ENCODE results near the gene MCRIP2. TPM values are rescaled to one million over a fixed set of nuclear protein-coding genes. Genes with fewer than 3 reads are reported as not detected.
"Not testable (repeated sequence)": the region's sequence is repeated elsewhere in the genome, so short reads cannot be mapped to it uniquely, and the experiment has no call there.

Gene MCRIP2
- total RNA-seq, 1 experiment from 2014 or later = 65.4 TPM

GRCh38 chr16:687499-687898, 45.9 kb downstream of the MCRIP2 start:
- no peak for DNase-seq (ENCODE audit: low spot score)
- in situ Hi-C loops (cut with HindIII; ENCODE audit: low sequenced_read_pairs) = no loop called here

DNA sequence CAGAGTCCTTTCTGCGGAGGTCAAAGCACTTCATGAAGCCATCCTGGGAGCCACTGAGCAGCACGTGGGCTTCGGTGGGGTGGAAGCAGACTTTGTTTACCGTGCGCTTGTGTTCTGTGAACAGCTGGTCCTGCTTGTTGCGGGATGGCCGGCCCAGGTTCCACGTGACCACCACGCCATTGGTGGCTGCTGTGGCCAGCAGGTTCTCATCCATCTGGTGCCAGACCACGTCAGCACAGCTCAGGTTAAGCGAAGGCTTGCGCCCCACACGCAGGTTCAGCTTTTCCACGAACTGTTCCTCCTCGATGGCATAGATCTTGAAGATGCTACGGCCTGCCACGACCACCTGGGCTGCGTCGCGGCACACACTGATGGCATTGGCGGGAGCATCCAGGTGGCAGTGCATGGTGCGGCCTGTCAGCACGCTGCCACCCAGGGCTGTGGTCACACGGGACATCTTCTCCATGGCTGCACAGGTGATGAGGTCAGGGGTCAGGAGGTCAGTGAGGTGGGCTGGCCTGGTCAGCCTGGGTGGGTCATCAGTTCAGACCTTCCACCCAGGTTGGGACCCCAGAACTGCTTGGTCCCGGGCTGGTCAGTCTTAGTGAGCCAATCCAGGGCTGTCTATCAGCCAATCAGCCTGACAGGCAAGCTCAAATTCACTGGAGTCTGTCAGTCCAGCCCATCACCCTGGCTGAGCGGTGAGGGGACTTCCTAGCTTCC, 47.7 kb downstream of the MCRIP2 start:
- in situ Hi-C loops (cut with HindIII; ENCODE audit: low sequenced_read_pairs) = no loop called here
- DNase-seq (ENCODE audit: low spot score) = no peak

DNA sequence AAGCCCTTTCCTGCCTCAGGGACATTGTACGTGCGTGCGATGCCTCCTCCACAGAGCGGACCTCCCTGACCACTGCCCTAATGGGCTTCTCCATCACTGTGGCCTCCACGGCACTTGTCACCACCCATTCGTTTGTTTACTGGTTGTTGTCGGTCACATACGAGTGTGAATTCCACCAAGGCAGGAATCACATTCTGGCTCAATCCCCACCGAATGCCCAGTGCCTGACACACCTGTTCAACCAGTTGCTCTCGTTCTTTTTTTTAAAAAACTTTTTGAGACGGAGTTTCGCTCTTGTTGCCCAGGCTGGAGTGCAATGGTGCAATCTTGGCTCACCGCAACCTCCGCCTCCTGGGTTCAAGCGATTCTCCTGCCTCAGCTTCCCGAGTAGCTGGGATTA, 49.6 kb downstream of the MCRIP2 start:
- DNase-seq (ENCODE audit: low spot score); in situ Hi-C loops (cut with HindIII; ENCODE audit: low sequenced_read_pairs): not testable (repeated sequence)

GRCh38 chr16:692356-693108, 50.9 kb downstream of the MCRIP2 start:
- no peak for DNase-seq (ENCODE audit: low spot score)
- in situ Hi-C loops (cut with HindIII; ENCODE audit: low sequenced_read_pairs) = no loop called here

DNA sequence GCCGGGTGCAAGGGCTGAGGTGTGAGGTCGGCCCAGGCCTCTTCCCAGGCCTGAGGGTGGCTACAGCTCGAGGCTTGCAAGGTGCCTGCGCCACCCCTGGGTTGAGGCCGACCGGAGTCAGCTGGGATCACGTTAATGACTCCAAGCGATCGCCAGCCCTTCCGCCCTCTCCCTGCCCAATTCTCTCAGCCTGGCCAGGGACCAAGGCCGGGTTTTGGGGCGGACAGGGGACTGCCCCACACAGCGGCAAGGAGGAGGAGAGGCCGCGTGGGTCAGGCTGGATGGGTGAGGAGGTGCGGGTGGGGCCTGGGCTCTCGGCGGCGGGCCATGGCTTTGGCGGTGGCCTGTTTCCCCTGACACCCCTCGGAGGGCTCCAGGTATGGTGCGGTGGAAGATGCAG, 51.7 kb downstream of the MCRIP2 start:
- no peak for DNase-seq (ENCODE audit: low spot score)
- in situ Hi-C loops (cut with HindIII; ENCODE audit: low sequenced_read_pairs) = no loop called here

- DNase-seq (ENCODE audit: low spot score) = no peak
- in situ Hi-C loops (cut with HindIII; ENCODE audit: low sequenced_read_pairs) = no loop called here
Observed at GRCh38 chr16:693766-694165, 52.1 kb downstream of the MCRIP2 start.

DNA sequence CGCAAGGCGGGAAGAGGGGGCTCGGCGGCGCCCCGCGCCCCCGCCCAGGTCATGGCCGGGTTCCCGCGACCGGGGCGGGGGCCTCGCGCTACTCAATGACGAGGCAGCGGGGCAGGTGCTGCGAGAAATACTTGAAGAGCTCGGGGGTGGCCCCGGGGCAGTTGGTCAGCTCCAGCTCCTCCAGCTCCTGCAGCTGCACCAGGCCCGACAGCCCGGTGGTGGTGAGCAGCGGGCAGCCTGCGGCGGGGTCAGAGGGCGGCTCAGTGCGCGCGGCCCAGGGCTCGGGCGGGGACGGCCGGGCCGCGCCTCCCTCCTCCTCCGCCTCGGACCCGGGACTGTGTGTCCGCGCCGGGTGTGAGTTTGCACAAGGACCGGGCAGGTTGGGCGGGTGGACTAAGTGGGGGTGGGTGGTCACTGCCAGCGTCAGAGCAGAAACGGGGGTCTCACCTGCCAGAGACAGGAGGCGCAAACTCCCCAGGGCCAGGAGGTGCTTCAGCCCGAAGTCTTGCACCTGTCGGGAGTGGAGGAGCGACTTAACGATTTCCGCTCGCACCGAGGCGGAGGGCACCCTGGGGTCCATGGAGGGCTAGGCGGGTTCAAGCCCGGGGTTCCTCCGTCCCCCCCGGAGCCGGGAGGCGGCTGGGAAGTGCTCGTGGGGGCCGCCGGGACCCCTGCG, 52.7 kb downstream of the MCRIP2 start:
- in situ Hi-C loops (cut with HindIII; ENCODE audit: low sequenced_read_pairs) = no loop called here
- DNase-seq (ENCODE audit: low spot score) = no peak

GRCh38 chr16:694863-695354, 53.3 kb downstream of the MCRIP2 start:
- in situ Hi-C loops (cut with HindIII; ENCODE audit: low sequenced_read_pairs) = no loop called here
- no peak for DNase-seq (ENCODE audit: low spot score)

DNA sequence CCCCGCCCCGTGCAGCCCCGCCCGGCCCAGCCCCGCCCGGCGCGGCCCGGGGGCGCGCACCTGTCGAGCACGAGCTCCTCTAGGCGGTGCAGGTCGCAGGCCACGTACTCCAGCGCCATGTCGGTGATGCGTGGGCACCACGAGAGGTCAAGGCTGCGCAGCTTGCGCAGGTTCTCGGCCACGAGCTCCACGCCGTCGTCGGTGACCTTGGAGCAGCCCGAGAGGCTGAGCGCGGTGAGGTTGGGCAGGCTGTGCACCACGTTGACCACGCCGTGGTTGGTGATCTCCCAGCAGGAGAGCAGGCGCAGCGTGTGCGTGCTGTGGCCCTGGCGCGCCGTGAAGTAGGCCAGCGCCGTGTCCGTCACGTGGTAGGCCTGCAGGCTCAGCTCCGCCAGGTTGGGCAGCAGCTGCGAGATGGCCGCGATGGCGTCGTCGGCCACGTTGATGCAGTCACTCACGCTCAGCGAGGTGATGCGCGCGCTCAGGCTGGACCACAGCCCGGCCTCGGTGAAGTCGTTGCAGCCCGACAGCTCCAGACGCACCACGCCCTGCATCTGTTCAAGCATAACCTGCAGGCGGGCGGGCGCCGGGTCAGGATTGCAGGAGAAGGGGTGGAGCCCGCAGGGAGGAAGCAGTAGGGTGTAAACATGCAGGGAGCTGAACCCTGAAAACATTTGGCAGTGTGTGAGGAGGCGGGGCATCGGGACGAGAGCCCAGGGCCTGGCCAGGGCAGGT, 53.9 kb downstream of the MCRIP2 start:
- peak; percentile 71 for DNase-seq (ENCODE audit: low spot score)
- in situ Hi-C loops (cut with HindIII; ENCODE audit: low sequenced_read_pairs) = no loop called here

Other genes starting within 250 kb of the MCRIP2 start
- 312 and 362 TPM in 2 replicates for gene NME4, start 244.6 kb upstream of the MCRIP2 start, total RNA-seq (2014; rRNA removed; shearing (Covaris generic))
- 13.0 and 13.7 TPM in 2 replicates for gene DECR2, start 239.9 kb upstream of the MCRIP2 start, total RNA-seq (2014; rRNA removed; shearing (Covaris generic))
- gene RAB11FIP3, start 216.2 kb upstream of the MCRIP2 start, total RNA-seq (2014; rRNA removed; shearing (Covaris generic)) = 33.8 and 39.3 TPM in 2 replicates
- 38.8 and 54.3 TPM in 2 replicates for gene CAPN15, start 114.1 kb upstream of the MCRIP2 start, total RNA-seq (2014; rRNA removed; shearing (Covaris generic))
- gene PRR35, start 81.4 kb upstream of the MCRIP2 start, total RNA-seq (2014; rRNA removed; shearing (Covaris generic)) = 0.41 and 2.3 TPM in 2 replicates
- gene NHLRC4, start 74.8 kb upstream of the MCRIP2 start, total RNA-seq (2014; rRNA removed; shearing (Covaris generic)) = 2.7 and 4.1 TPM in 2 replicates
- gene PIGQ, start 71.9 kb upstream of the MCRIP2 start, total RNA-seq (2014; rRNA removed; shearing (Covaris generic)) = 38.8 and 54.4 TPM in 2 replicates
- gene RAB40C, start 51.8 kb upstream of the MCRIP2 start, total RNA-seq (2014; rRNA removed; shearing (Covaris generic)) = 28.6 and 32.2 TPM in 2 replicates
- gene WFIKKN1, start 10.8 kb upstream of the MCRIP2 start, total RNA-seq (2014; rRNA removed; shearing (Covaris generic)) = 44.6 and 64.4 TPM in 2 replicates
- 119 and 161 TPM in 2 replicates for gene METTL26, start 5.5 kb upstream of the MCRIP2 start, total RNA-seq (2014; rRNA removed; shearing (Covaris generic))
- 25.0 and 39.8 TPM in 2 replicates for gene WDR90, start 7.5 kb downstream of the MCRIP2 start, total RNA-seq (2014; rRNA removed; shearing (Covaris generic))
- gene RHOT2, start 26.3 kb downstream of the MCRIP2 start, total RNA-seq (2014; rRNA removed; shearing (Covaris generic)) = 83.4 and 104 TPM in 2 replicates
- 1.1 and 1.5 TPM in 2 replicates for gene RHBDL1, start 33.8 kb downstream of the MCRIP2 start, total RNA-seq (2014; rRNA removed; shearing (Covaris generic))
- gene STUB1, start 38.6 kb downstream of the MCRIP2 start, total RNA-seq (2014; rRNA removed; shearing (Covaris generic)) = 145 and 207 TPM in 2 replicates
- 3.8 and 4.0 TPM in 2 replicates for gene JMJD8, start 42.5 kb downstream of the MCRIP2 start, total RNA-seq (2014; rRNA removed; shearing (Covaris generic))
- 6.2 and 7.9 TPM in 2 replicates for gene WDR24, start 48.6 kb downstream of the MCRIP2 start, total RNA-seq (2014; rRNA removed; shearing (Covaris generic))
- gene FBXL16, start 64.0 kb downstream of the MCRIP2 start, total RNA-seq (2014; rRNA removed; shearing (Covaris generic)) = 14.6 and 19.4 TPM in 2 replicates
- gene METRN, start 73.3 kb downstream of the MCRIP2 start, total RNA-seq (2014; rRNA removed; shearing (Covaris generic)) = 428 and 493 TPM in 2 replicates
- 45.5 and 47.6 TPM in 2 replicates for gene ANTKMT, start 79.3 kb downstream of the MCRIP2 start, total RNA-seq (2014; rRNA removed; shearing (Covaris generic))
- 20.0 and 26.4 TPM in 2 replicates for gene CCDC78, start 84.6 kb downstream of the MCRIP2 start, total RNA-seq (2014; rRNA removed; shearing (Covaris generic))
- 42.3 and 43.1 TPM in 2 replicates for gene HAGHL, start 85.3 kb downstream of the MCRIP2 start, total RNA-seq (2014; rRNA removed; shearing (Covaris generic))
- 29.6 and 49.4 TPM in 2 replicates for gene CIAO3, start 99.2 kb downstream of the MCRIP2 start, total RNA-seq (2014; rRNA removed; shearing (Covaris generic))
- 0.14 and 1.8 TPM in 2 replicates for gene MSLN, start 118.9 kb downstream of the MCRIP2 start, total RNA-seq (2014; rRNA removed; shearing (Covaris generic))
- 69.3 and 95.5 TPM in 2 replicates for gene RPUSD1, start 146.6 kb downstream of the MCRIP2 start, total RNA-seq (2014; rRNA removed; shearing (Covaris generic))
- gene CHTF18, start 146.8 kb downstream of the MCRIP2 start, total RNA-seq (2014; rRNA removed; shearing (Covaris generic)) = 60.2 and 61.4 TPM in 2 replicates
- gene GNG13, start 158.9 kb downstream of the MCRIP2 start, total RNA-seq (2014; rRNA removed; shearing (Covaris generic)) = 0.17 TPM in 1 of 2 replicates, not detected in the other